ENCODE measurements around the gene FASTKD2.

DNA sequence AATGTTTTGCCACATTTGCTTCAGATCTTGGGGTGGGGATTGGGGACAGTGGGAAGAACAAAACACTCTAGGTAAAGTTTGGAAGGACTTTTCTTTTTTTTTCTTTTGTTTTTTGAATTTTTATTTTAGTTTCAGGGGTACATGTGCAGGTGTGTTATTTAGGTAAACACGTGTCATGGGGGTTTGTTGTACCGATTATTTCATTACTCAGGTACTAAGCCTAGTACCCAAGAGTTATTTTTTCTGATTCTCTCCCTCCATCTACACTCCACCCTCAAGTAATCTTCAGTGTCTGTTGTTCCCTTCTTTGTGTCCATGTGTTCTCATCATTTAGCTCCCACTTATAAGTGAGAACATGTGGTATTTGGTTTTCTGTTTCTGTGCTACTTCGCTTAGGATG, 73.3 kb downstream of the FASTKD2 start:
- TF ChIP-seq POLR2A (IDR thresholded peaks at IDR 0.05; ENCODE audit: low read depth, low read length): no peak
- TF ChIP-seq TAF1 (IDR thresholded peaks at IDR 0.05; ENCODE audit: borderline replicate concordance, low read depth, low read length): no peak
